HG02885 (cell line): Measurements from ENCODE around the gene PERCC1.

Experiments
- ATAC-seq: cut with Tn5 transposase; IDR thresholded peaks from one replicate; pipeline ENCODE4 v1.9.1; 2021; ENCODE audit warnings: mild to moderate bottlenecking; ENCODE audit not compliant: unreplicated experiment, poor library complexity

Gene PERCC1

DNA sequence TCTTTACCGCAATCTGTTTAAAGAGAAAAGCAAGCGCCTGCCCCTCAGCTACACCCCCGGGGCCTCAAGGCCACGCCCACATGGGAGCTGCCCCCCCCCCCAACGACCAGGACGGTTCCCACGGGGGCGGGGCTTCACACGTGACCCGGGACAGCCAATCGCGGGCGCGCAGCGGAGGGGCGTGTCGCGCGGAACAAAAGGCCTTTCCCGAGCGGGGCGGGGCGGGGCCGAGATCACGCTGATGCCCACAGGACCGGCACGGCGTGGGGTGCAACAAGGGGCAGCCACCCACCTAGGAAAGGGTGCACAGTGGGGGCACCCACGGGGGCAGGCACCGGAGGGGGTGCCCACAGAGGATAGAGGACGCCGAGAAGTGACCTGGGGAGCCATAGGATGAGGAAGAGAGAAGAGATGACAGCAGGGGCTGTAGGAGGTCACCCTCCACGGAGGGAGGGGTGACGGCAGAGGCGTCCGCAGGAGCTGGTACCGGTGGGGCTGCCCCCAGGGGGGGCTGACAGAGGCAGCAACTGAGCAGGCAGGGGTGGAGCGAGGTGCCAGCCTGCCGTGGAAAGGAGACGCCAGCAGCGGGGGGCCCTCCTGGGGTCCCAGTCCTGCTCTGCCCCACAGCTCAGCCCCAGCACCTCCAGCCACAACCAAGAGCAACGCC, 22.6 kb upstream of the PERCC1 start:
- ATAC-seq, result peak; percentile 90

DNA sequence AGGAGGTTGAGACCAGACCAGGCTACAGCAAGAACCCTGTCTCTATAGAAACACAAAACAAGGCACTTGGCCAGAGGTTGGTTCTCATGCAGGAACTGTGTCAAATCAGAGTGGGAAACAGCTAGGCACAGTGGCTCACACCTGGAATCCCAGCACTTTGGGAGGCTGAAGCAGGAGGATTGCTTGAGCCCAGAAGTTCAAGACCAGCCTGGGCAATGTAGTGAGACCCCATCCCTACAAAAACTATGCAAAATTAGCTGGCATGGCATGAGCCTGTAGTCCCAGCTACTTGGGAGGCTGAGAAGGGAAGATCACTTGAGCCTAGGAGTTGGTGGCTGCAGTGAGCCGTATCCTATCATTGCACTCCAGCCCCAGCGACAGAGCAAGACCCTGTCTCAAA, 18.0 kb upstream of the PERCC1 start:
- ATAC-seq, result no peak

DNA sequence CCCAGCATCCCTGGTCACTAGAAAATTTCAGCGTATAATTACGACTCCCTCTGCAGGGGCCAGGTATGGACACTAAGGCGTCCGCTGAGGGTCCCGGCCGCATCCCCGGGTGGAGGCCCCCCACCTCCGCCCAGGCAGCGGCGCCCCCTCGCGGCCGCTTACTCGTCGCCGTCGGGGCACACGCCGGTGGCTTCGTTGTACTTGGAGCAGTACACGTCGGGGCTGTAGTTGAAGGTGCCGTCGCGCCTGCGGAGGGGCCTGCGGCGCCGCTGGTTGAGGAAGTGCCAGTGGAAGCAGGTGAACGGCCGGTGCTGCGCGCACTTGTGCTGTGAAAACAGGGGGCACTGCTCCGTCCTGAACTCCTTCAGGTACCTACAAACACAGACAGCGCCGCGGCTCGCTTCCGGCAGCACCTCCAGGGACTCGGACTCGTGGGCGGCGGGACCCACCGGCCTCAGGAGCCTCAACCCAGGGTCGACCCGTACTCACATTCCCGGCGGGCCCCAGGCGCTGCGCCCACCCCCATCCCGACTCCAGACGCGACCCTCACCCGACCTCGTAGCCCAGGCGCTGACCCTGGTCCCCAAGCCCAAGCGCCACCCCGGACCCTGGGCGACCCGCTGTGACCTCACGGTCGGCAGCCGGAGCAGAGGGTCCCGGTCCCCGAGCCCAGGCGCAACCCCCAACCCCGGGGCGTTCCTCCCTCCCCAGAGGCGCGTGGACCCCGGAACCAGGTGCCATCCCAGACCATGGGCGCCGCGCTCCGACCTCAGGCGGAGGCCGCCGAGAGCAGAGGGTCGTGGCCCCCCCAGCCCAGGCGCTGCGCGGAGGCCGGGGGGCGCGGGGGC, 17.0 kb upstream of the PERCC1 start:
- peak; percentile 41 for ATAC-seq

GRCh38 chr16:1414532-1415260, 16.2 kb upstream of the PERCC1 start, which contains the start of gene UNKL:
Gene UNKL, minus strand, starts transcription at chr16:1414704. Its CDS starts 13 bp downstream, at chr16:1414691.
- peak; percentile 56 for ATAC-seq

DNA sequence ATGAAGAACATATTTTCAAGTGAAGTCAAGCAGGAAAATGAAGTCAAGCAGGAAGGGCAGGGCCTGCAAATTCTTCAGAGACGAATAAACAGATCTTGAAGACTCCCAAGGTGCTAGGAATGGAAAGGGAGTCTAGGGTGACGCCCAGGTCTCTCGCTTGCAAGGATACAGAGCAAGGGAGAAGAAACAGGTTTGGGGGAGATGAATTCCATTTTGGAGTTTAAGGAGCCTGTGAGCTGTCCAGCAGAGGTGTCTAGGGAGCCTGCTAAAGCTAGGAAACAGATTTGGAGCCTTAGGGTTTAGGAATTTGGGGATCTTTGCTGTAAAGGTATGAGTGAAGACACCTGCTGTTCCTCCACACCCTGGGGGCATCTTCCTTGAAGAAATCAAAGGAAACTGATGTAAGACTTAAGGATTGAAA, 14.3 kb upstream of the PERCC1 start:
- no peak for ATAC-seq

DNA sequence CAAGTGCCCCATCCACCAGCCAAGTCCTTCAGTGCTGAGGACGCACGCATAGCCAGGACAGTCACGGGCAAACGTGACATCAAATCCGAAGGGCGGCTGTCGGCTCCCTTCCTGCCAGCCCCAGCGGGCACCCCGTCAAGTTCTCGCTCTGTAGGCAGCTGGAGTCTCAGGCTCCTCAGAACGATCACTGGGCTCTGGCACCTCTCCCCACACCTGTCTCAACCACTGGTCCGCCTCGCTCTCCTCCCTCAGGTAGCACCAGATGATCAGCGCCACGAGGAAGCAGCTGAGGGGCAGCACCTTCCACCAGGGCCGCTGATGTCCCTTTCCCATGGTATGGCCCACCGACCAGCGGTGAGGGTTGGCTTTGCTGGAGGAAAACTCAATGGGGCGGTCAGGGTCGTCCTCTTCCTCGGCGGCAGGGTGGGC, 10.8 kb upstream of the PERCC1 start:
- no peak for ATAC-seq

DNA sequence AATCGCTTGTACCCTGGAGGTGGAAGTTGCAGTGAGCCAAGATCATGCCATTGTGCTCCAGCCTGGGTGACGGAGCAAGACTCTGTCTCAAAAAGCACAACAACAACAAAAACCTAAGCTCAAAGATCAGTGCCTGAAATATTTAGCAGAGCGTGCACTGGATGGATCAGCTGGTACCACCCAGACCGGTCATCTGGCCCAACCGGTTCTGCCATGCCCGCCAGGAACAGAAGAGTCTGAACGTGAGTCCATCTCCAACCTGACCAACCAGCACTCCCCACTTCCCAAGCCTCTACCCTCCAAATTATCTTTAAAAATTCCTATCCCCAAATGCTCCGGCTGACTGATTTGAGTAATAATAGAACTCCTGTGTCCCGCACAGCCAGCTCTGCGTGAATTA, 8.8 kb upstream of the PERCC1 start:
- no peak for ATAC-seq

- no peak for ATAC-seq
Observed at GRCh38 chr16:1424028-1424427, 6.8 kb upstream of the PERCC1 start.

GRCh38 chr16:1425616-1426370, 5.1 kb upstream of the PERCC1 start:
- no peak for ATAC-seq

GRCh38 chr16:1426734-1427471, 4.0 kb upstream of the PERCC1 start:
- ATAC-seq, result no peak

DNA sequence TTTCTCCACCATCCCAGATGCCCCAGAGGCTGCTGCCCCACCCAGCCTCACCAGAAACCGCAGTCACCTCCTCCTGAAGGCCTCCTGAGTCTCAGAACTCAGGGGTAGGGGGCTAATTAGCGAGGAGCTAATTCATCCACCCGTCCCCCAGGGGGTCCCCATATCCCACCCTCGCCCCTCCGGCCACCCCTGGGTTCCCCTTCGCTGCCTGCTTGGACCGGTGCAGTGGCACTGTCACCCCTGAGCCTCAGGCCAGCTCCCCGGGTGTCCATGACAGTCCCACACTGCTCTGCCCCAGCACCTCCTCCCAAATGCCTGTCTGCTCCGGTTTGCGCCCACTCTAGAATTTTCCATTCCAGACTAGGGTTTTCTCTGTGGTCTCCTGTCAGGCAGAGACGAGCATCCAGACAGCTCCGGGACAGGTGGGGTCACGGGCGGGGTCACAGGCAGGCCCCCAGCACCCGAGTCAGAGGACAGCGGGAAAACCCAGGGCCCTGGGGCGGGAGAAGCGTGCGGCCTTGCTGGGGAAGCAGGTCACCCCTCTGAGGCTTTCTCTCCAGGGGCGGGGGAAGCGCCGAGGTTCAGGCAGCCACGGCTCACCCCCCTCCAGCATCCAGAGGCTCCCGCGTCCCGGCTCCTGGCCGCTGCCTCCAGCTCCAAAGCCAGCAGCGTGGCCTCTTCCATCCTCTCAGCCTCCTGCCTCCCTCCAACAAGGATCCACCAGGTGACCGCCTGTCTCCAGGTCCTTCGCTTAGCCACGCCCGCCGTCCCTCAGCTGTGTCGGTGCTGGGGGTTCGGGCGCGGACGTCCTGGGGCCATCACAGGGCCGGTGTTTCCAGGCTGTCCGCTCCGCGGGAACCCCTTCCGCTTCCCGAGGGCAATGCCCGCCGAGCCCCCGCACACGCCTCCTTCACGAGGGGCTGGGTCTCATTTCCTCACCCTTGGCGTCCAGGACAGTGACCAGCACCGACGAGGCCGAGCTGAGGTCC, 3.1 kb upstream of the PERCC1 start:
- no peak for ATAC-seq

- ATAC-seq, result no peak
Observed at GRCh38 chr16:1428511-1428910, 2.4 kb upstream of the PERCC1 start.

- ATAC-seq, result no peak
Observed at GRCh38 chr16:1429012-1429411, 1.9 kb upstream of the PERCC1 start.

GRCh38 chr16:1429631-1430030, 1.2 kb upstream of the PERCC1 start:
- no peak for ATAC-seq

DNA sequence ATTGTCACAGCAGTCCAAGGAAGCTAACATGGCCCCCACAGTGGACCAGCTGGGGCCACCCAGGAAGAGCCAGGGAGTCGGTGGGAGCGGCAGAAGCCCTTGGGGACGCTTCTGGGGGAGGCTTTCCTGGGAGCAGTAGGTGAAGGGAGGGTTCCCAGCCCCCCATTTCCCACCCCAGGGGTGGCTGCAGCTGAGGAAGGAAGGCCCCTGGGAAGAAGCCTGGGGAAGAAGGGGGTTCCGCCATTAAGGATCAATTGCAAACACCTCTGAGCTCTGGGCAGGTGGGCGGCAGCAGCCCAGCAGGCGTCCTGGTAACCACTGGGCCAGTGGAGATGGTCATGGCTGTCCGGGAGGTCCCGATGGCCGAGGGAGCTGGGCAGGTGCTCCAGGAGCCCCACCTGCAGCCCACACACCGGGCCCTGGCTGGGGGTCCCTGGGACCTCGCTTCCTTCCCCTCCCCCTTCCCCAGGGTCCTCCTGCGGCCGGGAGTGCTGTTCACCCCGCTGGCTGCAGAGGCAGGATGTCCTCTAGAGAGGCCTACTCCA, 592 bp upstream of the PERCC1 start:
- ATAC-seq, result no peak

GRCh38 chr16:1431497-1432270, 806 bp downstream of the PERCC1 start:
- no peak for ATAC-seq
